NOMO-1 treated with DMSO at 0.1 percent for 48 hours (cell line): Measurements from ENCODE around the gene TMPRSS13.

Experiments
- DNase-seq: peaks from one replicate; lab custom pipeline; 2025; ENCODE audit not compliant: unreplicated experiment; lab: John Stamatoyannopoulos, UW

The TMPRSS13 gene

GRCh38 chr11:117900121-117900648, 29.0 kb downstream of the TMPRSS13 start:
- peak; percentile 60 for DNase-seq

- no peak for DNase-seq
These were observed 31.1 kb downstream of the TMPRSS13 start for GRCh38 chr11:117898059-117898458.

GRCh38 chr11:117892651-117893050, 36.6 kb downstream of the TMPRSS13 start:
- no peak for DNase-seq

GRCh38 chr11:117891362-117891761, 37.8 kb downstream of the TMPRSS13 start:
- no peak for DNase-seq

- no peak for DNase-seq
These were observed 41.0 kb downstream of the TMPRSS13 start for GRCh38 chr11:117888139-117888566.

- no peak for DNase-seq
These were observed 41.6 kb downstream of the TMPRSS13 start for GRCh38 chr11:117887431-117888138.

- no peak for DNase-seq
These were observed 43.4 kb downstream of the TMPRSS13 start for GRCh38 chr11:117885777-117886176.

- DNase-seq, result no peak
These were observed 44.2 kb downstream of the TMPRSS13 start for GRCh38 chr11:117884994-117885393.

GRCh38 chr11:117883063-117883462, 46.1 kb downstream of the TMPRSS13 start:
- DNase-seq, result no peak

GRCh38 chr11:117882311-117882905, 46.8 kb downstream of the TMPRSS13 start:
- no peak for DNase-seq

- DNase-seq, result no peak
These were observed 48.0 kb downstream of the TMPRSS13 start for GRCh38 chr11:117881217-117881616.

- no peak for DNase-seq
These were observed 49.4 kb downstream of the TMPRSS13 start for GRCh38 chr11:117879516-117880480.

- DNase-seq, result no peak
These were observed 50.2 kb downstream of the TMPRSS13 start for GRCh38 chr11:117878939-117879475.

- no peak for DNase-seq
These were observed 50.8 kb downstream of the TMPRSS13 start for GRCh38 chr11:117878314-117878938.

GRCh38 chr11:117877120-117877784, 52.0 kb downstream of the TMPRSS13 start:
- no peak for DNase-seq

GRCh38 chr11:117876341-117877119, 52.7 kb downstream of the TMPRSS13 start, which contains the start of gene FXYD6:
Gene FXYD6 (minus strand): TSS chr11:117876658. CDS start chr11:117842776, 33,882 bp downstream.
- DNase-seq, result no peak

- DNase-seq, result no peak
These were observed 53.2 kb downstream of the TMPRSS13 start for GRCh38 chr11:117876059-117876340.

- DNase-seq, result no peak
These were observed 53.7 kb downstream of the TMPRSS13 start for GRCh38 chr11:117875382-117876058.

- no peak for DNase-seq
These were observed 54.3 kb downstream of the TMPRSS13 start for GRCh38 chr11:117874910-117875381.
